ENCODE data around the gene RABGGTB.
"Not testable (repeated sequence)": the region's sequence is repeated elsewhere in the genome, so short reads cannot be mapped to it uniquely, and the experiment has no call there.

RABGGTB gene

GRCh38 chr1:75796376-75797272 is 10.6 kb downstream of the RABGGTB start, which contains the start of gene MSH4:
Gene MSH4 (plus strand): TSS chr1:75796882. CDS start chr1:75796986, 104 bp downstream.
- no peak for DNase-seq

GRCh38 chr1:75797273-75797588 is 11.2 kb downstream of the RABGGTB start:
- no peak for DNase-seq

- no peak for DNase-seq
These were observed 11.7 kb downstream of the RABGGTB start for GRCh38 chr1:75797606-75798216.

- DNase-seq: not testable (repeated sequence)
These were observed 15.4 kb downstream of the RABGGTB start for GRCh38 chr1:75801480-75801879.

- DNase-seq: no peak
These were observed 22.9 kb downstream of the RABGGTB start for GRCh38 chr1:75808921-75809320.

- not testable (repeated sequence) for DNase-seq
These were observed 24.1 kb downstream of the RABGGTB start for GRCh38 chr1:75810113-75810512.

- DNase-seq: no peak
These were observed 25.3 kb downstream of the RABGGTB start for GRCh38 chr1:75811211-75811981.

- DNase-seq: no peak
These were observed 26.0 kb downstream of the RABGGTB start for GRCh38 chr1:75812065-75812464.

- DNase-seq: not testable (repeated sequence)
These were observed 37.5 kb downstream of the RABGGTB start for GRCh38 chr1:75823596-75823995.

GRCh38 chr1:75836528-75837100 is 50.6 kb downstream of the RABGGTB start:
- no peak for DNase-seq

- DNase-seq: no peak
These were observed 52.0 kb downstream of the RABGGTB start for GRCh38 chr1:75838079-75838478.

- DNase-seq: no peak
These were observed 55.4 kb downstream of the RABGGTB start for GRCh38 chr1:75841421-75841820.
